ENCODE measurements around the gene TMC8.

TMC8 gene

DNA sequence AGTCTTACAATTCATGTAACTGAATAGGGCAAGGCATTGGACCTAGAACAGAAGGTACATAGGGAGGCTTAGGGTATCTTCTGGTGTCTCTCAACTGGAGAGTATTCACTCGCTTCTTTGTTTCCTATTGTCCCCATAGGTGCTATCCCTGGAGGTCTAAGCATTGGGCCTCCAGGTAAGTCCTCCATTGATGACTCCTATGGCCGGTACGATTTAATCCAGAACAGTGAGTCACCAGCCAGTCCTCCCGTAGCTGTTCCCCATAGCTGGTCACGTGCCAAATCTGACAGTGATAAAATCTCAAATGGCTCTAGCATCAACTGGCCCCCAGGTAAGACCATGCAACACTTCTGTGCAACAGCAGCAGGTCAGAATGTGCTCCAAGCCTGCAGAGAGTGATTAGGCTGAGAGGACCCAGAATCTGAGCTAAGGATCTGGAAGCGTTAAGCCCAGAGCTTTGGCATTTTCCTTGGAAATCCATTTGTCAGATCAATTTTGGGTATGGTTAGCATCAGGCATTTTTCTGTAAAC is 37.7 kb upstream of the TMC8 start:
- H3K4me3 ChIP-seq (replicated peaks in 1 of 2; ENCODE audit: low read depth in 2 of 2, low read length in 2 of 2): no peak overlapping the region
- TF ChIP-seq, protein P1, sequence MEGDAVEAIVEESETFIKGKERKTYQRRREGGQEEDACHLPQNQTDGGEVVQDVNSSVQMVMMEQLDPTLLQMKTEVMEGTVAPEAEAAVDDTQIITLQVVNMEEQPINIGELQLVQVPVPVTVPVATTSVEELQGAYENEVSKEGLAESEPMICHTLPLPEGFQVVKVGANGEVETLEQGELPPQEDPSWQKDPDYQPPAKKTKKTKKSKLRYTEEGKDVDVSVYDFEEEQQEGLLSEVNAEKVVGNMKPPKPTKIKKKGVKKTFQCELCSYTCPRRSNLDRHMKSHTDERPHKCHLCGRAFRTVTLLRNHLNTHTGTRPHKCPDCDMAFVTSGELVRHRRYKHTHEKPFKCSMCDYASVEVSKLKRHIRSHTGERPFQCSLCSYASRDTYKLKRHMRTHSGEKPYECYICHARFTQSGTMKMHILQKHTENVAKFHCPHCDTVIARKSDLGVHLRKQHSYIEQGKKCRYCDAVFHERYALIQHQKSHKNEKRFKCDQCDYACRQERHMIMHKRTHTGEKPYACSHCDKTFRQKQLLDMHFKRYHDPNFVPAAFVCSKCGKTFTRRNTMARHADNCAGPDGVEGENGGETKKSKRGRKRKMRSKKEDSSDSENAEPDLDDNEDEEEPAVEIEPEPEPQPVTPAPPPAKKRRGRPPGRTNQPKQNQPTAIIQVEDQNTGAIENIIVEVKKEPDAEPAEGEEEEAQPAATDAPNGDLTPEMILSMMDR (IDR thresholded peaks at IDR 0.05; ENCODE audit: low read depth, low read length): no peak
- DNase-seq (ENCODE audit: low read depth in 2 of 2): no peak

DNA sequence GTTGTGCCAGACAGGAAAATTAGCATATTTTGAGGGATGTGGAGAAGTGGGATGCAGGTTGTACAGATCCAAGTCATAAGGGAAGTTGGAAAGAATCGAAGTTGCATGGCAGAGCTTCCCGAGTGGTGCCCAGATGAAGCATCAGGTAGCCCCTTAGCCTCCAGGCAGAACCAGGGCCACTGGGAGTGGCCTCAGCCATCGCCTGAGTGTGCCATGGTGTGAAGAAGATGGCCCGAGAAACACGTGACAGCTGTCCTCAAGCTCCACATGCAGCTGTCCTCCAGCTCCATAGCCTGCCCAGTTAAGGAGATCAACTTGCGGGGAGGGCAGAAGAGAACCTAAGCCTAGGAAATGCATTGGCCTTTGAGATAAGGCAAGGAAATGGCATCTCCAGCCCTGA is 35.5 kb upstream of the TMC8 start:
- DNase-seq (ENCODE audit: low read depth in 2 of 2): no peak
- TF ChIP-seq, protein P1 (IDR thresholded peaks at IDR 0.05; ENCODE audit: low read depth, low read length): no peak
- H3K4me3 ChIP-seq (replicated peaks in 1 of 2; ENCODE audit: low read depth in 2 of 2, low read length in 2 of 2): no peak overlapping the region

DNA sequence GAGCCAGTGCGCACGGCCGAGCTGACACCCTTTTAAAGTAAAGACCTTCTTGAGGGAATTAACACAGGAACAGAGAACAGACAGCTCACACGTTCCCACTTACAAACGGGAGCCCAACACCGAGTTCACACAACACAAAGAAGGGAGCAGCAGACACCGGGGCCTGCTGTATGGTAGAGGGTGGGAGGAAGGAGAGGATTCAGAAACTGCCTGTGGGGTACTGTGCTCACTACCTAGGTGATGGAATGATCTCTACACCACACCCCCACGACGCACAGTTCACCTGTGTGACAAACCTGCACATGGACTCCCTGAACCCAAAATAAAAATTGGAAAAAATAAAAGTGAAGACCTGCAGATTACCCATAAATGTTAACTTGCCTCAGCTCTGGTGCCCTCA is 34.5 kb upstream of the TMC8 start:
- H3K4me3 ChIP-seq (replicated peaks in 1 of 2; ENCODE audit: low read depth in 2 of 2, low read length in 2 of 2): no peak overlapping the region
- DNase-seq (ENCODE audit: low read depth in 2 of 2): no peak
- TF ChIP-seq, protein P1 (IDR thresholded peaks at IDR 0.05; ENCODE audit: low read depth, low read length): no peak

DNA sequence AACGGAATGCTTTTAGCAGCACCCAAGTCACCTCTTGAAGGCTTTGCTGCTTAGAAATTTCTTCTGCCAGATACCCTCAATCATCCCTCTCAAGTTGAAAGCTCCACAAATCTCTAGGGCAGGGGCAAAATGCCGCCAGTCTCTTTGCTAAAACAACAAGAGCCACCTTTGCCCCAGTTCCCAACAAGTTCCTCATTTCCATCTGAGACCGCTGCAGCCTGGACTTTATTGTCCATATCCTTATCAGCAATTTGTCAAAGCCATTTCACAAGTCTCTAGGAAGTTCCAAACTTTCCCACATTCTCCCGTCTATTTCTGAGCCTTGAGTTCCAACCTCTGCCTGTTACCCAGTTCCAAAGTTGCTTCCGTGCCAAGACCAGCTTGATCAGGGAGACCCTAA is 29.5 kb upstream of the TMC8 start:
- DNase-seq (ENCODE audit: low read depth in 2 of 2): no peak
- TF ChIP-seq, protein P1 (IDR thresholded peaks at IDR 0.05; ENCODE audit: low read depth, low read length): no peak
- no peak overlapping the region for H3K4me3 ChIP-seq (replicated peaks in 1 of 2; ENCODE audit: low read depth in 2 of 2, low read length in 2 of 2)

DNA sequence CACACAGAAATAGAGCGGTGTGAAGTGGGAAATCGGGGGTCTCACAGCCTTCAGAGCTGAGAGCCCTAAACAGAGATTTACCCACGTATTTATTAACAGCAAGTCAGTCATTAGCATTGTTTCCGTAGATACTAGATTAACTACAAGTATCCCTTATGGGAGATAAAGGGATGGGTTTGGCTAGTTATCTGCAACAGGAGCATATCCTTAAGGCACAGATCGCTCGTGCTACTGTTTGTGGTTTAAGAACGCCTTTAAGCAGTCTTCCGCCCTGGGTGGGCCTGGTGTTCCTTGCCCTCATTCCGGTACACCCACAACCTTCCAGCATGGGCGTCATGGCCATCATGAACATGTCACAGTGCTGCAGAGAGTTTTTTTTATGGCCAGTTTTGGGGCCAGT is 29.0 kb upstream of the TMC8 start:
- H3K4me3 ChIP-seq (replicated peaks in 1 of 2; ENCODE audit: low read depth in 2 of 2, low read length in 2 of 2): no peak overlapping the region
- TF ChIP-seq, protein P1 (IDR thresholded peaks at IDR 0.05; ENCODE audit: low read depth, low read length): no peak
- DNase-seq (ENCODE audit: low read depth in 2 of 2): no peak

DNA sequence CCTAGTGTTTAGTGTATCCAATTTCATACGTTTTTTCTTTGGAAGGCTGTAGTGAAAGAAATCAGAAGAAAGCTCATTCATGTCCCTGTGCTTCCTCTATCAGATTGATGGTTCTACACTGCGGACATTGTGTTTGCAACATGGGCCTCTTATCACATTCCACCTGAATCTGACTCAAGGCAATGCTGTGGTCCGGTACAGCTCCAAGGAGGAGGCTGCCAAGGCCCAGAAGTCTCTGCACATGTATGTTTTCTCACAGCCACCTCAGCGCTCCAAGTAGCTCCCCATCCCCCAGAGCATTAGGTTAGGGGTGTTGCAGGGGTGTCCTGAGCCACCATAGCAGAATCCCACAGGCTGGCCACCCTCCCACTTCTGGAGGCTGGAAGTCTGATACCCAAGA is 27.3 kb upstream of the TMC8 start:
- H3K4me3 ChIP-seq (replicated peaks in 1 of 2; ENCODE audit: low read depth in 2 of 2, low read length in 2 of 2): no peak overlapping the region
- TF ChIP-seq, protein P1 (IDR thresholded peaks at IDR 0.05; ENCODE audit: low read depth, low read length): no peak
- no peak for DNase-seq (ENCODE audit: low read depth in 2 of 2)

DNA sequence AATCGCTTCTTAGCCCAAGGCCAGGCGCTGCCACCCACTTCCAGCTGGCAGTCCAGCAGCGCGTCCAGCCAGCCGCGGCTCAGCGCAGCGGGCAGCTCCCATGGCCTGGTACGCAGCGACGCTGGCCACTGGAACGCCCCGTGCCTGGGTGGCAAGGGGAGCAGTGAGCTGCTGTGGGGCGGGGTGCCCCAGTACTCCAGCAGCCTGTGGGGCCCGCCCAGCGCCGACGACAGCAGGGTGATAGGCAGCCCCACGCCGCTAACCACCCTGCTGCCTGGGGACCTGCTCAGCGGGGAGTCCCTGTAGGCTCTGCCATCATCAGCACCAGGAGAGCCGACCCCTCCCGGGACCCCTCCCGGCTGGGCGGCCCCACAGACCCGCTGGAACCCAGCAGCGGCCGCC is 26.0 kb upstream of the TMC8 start:
- H3K4me3 ChIP-seq (replicated peaks in 1 of 2; ENCODE audit: low read depth in 2 of 2, low read length in 2 of 2): no peak overlapping the region
- DNase-seq (ENCODE audit: low read depth in 2 of 2): no peak
- TF ChIP-seq, protein P1 (IDR thresholded peaks at IDR 0.05; ENCODE audit: low read depth, low read length): no peak
